H7 (cell line): Measurements from ENCODE around the gene STC2. TPM values are rescaled to one million over a fixed set of nuclear protein-coding genes. Genes with fewer than 3 reads are reported as not detected.
"Not testable (repeated sequence)": the region's sequence is repeated elsewhere in the genome, so short reads cannot be mapped to it uniquely, and the experiment has no call there.

Experiments
- DNase-seq: peaks from one replicate; pipeline ENCODE4 v3.0.0; 2012
- H3K27me3 ChIP-seq: 2 replicates; pipeline ENCODE4 v1.6.0; 2011; ENCODE audit warnings: mild to moderate bottlenecking, low read length; ENCODE audit not compliant: control insufficient read depth, insufficient read depth
- H3K36me3 ChIP-seq: replicated peaks from 2 replicates; pipeline ENCODE4 v1.5.1; 2011; ENCODE audit warnings: low read length; ENCODE audit not compliant: control insufficient read depth, insufficient read depth
- H3K4me3 ChIP-seq: 2 replicates; pipeline ENCODE4 v1.5.1; 2011; ENCODE audit warnings: low read depth, mild to moderate bottlenecking, control low read depth, low read length, moderate library complexity; ENCODE audit not compliant: insufficient read depth
- total RNA-seq: library from RNA; depleted of rRNA; stranded (reverse); fragments of >200 nt; shearing (Covaris generic); gene quantifications from 2 replicates; pipeline ENCODE4 v1.2.3, GENCODE V29; 2014

Gene STC2
- total RNA-seq, 1 experiment from 2014 or later: 17.8 TPM

- H3K27me3 ChIP-seq: peaks cover 14% of the 10 kb centered on the region
- DNase-seq: no peak
- no peaks in the 10 kb centered on the region for H3K36me3 ChIP-seq
- no peak overlapping the region for H3K4me3 ChIP-seq
These were observed 30.4 kb downstream of the STC2 start for GRCh38 chr5:173297813-173298212.

DNA sequence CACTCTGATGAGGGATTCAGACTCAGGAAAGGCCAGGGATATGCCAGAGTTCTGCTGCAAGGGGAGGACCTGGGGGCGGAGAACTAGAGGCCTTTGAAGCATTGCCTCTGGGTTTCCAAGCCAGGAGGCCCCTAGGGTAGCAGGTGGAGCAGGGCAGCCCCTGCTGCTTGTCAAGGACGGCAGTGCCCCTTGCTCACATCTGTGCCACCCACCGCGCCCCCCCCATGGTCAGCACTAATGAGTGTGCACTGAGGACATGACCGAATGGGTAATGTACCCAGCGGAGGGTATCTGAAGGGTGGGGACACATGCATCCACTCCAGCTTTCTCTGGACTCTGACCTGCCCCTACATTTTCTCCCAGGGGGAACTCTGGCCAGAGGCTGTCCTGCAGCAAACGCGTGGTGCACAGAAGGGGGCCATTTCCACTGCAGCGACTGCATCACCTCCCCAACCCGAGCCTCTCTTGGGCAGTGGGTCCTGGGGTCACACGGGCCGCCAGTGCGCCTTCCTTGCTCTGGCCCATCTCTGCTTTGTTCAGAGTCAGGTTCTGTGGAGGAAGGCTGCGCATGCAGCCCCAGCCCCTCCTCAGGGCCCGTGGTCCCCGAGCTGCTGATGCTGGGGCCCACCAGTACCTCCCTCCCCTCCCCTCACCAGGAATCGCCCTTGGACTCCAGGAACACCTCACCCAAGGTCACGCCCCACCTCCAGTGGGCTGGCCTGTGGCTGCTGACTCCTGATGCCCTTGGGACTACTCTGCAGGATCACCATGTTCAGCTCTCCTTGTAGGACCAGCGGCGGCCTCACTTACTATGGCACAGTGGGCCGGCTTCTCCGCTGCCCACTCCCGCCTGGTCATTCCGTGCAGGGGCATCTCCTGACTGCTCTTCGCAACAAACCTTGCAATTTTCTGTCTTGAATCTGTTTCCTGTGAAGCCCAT lies 31.2 kb downstream of the STC2 start:
- H3K36me3 ChIP-seq: no peaks in the 10 kb centered on the region
- peaks cover 14% of the 10 kb centered on the region for H3K27me3 ChIP-seq
- no peak overlapping the region for H3K4me3 ChIP-seq
- peak; percentile 58 for DNase-seq

DNA sequence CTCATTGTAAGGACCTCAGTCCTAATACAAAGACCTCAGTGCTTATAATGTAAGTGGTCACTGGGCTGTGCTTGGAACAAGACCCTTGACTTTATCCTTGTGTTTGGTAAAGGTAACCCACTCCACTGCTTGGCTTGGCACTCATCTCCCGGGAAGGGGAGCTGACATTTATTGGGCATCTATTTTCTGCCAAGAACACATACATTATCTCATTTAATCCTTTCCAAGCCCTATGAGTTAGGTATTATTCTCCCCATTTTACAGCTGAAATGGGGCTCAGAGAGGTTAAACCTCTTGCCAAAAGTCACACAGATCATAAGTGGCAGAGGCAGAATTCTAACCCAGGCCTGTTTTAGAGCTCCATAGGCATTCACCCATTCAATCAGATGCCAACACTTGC lies 32.4 kb downstream of the STC2 start:
- Histone ChIP-seq H3K36me3 (no peaks in the 10 kb centered on the region), H3K27me3 (peaks cover 14% of the 10 kb centered on the region), H3K4me3 (no peak overlapping the region)
- DNase-seq: no peak

- no peak overlapping the region for H3K4me3 ChIP-seq
- peaks cover 14% of the 10 kb centered on the region for H3K27me3 ChIP-seq
- H3K36me3 ChIP-seq: no peaks in the 10 kb centered on the region
- DNase-seq: no peak
These were observed 33.4 kb downstream of the STC2 start for GRCh38 chr5:173294673-173295320.

DNA sequence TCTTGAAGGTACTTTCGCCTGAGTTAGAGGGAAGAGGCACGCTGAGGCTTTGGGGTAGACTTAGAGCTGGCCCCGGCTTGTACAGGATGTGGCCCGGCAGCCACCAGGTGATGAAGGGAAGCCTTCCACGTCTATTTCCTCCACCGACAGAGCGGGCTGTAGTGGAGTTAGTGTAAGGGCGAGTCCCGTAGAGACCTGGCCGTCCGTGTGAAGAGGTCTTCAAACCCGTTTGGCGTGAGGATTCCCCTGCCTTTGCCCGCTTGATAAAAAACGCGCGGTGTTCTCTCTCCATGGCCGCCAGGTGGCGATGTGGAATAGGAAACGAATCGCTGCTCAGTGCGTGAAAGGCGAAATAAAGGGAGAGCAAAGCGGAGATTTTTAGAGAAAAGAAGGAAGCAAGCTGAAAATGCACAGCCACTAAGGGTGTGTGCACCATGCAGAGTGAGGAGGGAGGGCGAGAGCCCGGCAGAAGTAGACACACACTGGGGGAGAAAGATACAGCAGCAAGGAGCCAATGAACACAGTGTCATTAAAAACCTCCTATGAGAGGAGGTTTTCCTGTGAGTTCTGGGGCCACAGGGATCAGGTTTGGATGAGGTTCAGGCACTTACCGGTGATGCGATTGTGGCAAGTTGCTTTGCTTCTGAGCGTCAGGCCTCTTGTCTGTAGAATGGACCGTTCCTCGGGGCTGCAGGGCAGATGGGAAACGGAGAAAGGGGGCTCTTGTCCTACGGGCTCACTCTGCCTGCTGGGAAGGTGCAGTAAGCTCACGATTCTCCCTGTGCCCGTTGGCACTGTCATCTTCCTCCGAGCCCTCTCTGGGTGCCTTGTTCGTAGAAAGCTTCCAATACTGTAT lies 34.2 kb downstream of the STC2 start:
- peak; percentile 82 for DNase-seq
- Histone ChIP-seq H3K36me3 (no peaks in the 10 kb centered on the region), H3K4me3 (no peak overlapping the region), H3K27me3 (peaks cover 14% of the 10 kb centered on the region)

GRCh38 chr5:173291722-173292658 lies 36.2 kb downstream of the STC2 start:
- H3K36me3 ChIP-seq: no peaks in the 10 kb centered on the region
- H3K27me3 ChIP-seq: peaks cover 14% of the 10 kb centered on the region
- no peak overlapping the region for H3K4me3 ChIP-seq
- DNase-seq: peak; percentile 71

DNA sequence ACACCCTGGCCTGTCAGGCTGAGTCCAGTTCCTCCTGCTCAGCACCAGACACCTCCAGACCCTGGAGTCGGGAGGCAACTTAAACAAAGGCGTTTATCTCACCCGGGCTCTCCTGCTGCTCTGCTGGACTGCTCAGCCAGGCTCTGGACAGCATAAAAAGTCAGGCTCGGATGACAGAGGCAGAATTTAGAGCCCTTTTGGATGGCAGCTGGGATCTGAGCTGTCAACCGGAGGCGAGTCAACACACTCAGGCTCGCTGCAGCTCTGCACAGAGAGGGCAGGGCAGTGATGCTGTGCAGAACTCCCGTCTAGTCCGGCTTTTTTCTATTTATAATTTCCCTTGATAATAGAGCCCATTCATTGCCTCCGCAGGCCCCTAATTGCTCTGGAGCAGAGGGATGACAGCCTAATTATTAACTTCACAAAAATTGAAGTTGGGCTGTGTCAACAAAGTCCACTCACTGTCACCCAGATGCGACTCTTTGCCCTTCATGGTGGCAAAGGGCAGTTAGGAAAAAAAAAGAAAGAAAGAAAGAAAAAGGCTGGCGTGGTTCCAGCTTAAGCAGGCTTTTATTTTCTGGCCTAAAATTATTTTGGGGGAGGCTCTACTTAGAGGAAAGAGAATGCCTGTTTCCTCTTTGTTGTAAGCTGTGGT lies 37.6 kb downstream of the STC2 start:
- DNase-seq: no peak
- no peak overlapping the region for H3K4me3 ChIP-seq
- H3K36me3 ChIP-seq: no peaks in the 10 kb centered on the region
- H3K27me3 ChIP-seq: peaks cover 16% of the 10 kb centered on the region

- Histone ChIP-seq H3K36me3 (no peaks in the 10 kb centered on the region), H3K27me3 (peaks cover 8% of the 10 kb centered on the region), H3K4me3 (no peak overlapping the region)
- DNase-seq: no peak
These were observed 38.8 kb downstream of the STC2 start for GRCh38 chr5:173289372-173289771.

DNA sequence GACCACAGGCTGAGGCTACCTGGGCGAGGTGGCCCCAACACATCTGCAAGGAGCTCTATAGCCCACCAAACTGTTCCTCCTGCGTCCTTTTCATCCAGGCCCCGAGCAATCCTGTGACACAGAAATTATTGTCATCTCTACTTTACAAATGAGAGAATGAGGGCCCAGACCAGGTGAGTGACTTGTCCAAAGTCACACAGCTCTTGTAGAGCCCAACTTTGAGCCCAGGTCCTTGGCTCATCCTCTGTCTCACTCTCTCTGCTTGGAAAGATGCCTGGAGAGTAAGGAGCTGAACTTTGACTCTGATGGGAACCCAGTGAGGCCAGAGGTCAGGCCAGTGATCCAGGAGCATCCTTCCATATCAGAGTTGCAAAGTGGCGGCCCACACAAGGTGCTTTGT lies 39.6 kb downstream of the STC2 start:
- H3K36me3 ChIP-seq: no peaks in the 10 kb centered on the region
- H3K27me3 ChIP-seq: peaks cover 10% of the 10 kb centered on the region
- H3K4me3 ChIP-seq: no peak overlapping the region
- DNase-seq: no peak

- Histone ChIP-seq H3K4me3 (no peak overlapping the region), H3K27me3 (peaks cover 18% of the 10 kb centered on the region), H3K36me3 (no peaks in the 10 kb centered on the region)
- peak; percentile 71 for DNase-seq
These were observed 41.1 kb downstream of the STC2 start for GRCh38 chr5:173287086-173287485.

DNA sequence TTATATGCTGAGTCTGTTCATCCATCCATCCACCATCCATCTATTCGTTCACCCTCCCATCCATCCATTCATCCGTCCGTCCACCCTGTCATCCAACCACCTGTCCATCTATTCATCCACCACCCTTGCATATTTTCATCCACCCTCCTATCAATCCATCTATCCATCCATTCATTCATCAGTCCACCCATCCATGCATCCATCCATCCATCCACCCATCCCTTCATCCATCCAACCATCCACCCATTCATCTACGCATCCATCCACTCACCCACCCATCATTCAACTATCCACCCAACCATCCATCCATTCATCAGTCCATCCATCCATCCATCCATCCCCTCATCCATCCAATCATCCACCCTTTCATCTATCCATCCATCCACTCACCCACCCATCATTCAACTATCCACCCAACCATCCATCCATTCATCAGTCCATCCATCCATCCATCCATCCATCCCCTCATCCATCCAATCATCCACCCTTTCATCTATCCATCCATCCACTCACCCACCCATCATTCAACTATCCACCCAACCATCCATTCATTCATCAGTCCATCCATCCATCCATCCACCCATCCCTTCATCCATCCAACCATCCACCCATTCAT lies 43.8 kb downstream of the STC2 start:
- H3K36me3 ChIP-seq, DNase-seq, H3K4me3 ChIP-seq: not testable (repeated sequence)
- peaks cover 18% of the 10 kb centered on the region for H3K27me3 ChIP-seq

- no peaks in the 10 kb centered on the region for H3K36me3 ChIP-seq
- H3K4me3 ChIP-seq: peak overlapping the region; percentile 11; the same call in 1 of the 2 replicates
- peaks cover 18% of the 10 kb centered on the region for H3K27me3 ChIP-seq
- DNase-seq: peak; percentile 95
These were observed 44.6 kb downstream of the STC2 start for GRCh38 chr5:173283318-173284288.
